Mucosa of descending colon (tissue), 3 donors: ENCODE results near the gene PITHD1. TPM values are rescaled to one million over a fixed set of nuclear protein-coding genes. Genes with fewer than 3 reads are reported as not detected.
"Not testable (repeated sequence)": the region's sequence is repeated elsewhere in the genome, so short reads cannot be mapped to it uniquely, and the experiment has no call there.

Experiments
- ATAC-seq: fragments of 200-7000 bp; cut with Tn5 transposase; one replicate; pipeline ENCODE4 v1.9.1; 2020; ENCODE audit warnings: mild to moderate bottlenecking, moderate library complexity
- DNase-seq, 3 donors: peaks; one replicate each; pipeline ENCODE4 v3.0.0-alpha.2; 2020
- H3K36me3 ChIP-seq: fragments of 200-600 bp; one replicate; pipeline ENCODE4 v1.8.0; 2021; ENCODE audit warnings: low read depth, mild to moderate bottlenecking
- H3K4me1 ChIP-seq: fragments of 200-600 bp; one replicate; pipeline ENCODE4 v1.8.0; 2021; ENCODE audit warnings: low read depth, mild to moderate bottlenecking
- H3K4me3 ChIP-seq: fragments of 200-600 bp; one replicate; pipeline ENCODE4 v1.8.0; 2021; ENCODE audit warnings: mild to moderate bottlenecking
- H3K9me3 ChIP-seq: fragments of 200-600 bp; one replicate; pipeline ENCODE4 v1.8.0; 2021; ENCODE audit warnings: mild to moderate bottlenecking
- intact Hi-C, 2 donors: fragments of 100-400 bp; cut with DNase I in 1 of 2; cut with micrococcal nuclease in 1 of 2; formaldehyde crosslinking; loops; one replicate each; pipeline versions ENCODE4 v1.11.0 to v1.11.1; 2022; cut with DNase I, micrococcal nuclease
- total RNA-seq, 3 donors: library from RNA; stranded (reverse); fragmentation: NEBNext Ultra II Directional in 2 of 3; extraction: Animal tissue kit (Norgen Biotek cat#: 25700) in 2 of 3; gene quantifications; one replicate each; pipeline versions ENCODE4 v1.2.1 to v1.2.4, GENCODE V29; 2021 to 2023
- TF ChIP-seq, protein P1 (sequence below): fragments of 200-600 bp; IDR thresholded peaks from one replicate; pipeline ENCODE4 v1.8.0; 2022; ENCODE audit warnings: antibody characterized with exemption, mild to moderate bottlenecking
- donor health status: DM: no; HTN: no; CAD: no; lungs with moderate emphysema.
- donor health status: DM: no; HTN: no; CAD: no.
- donor health status: DM: no; HTN: yes; CAD: no.

Gene PITHD1
- total RNA-seq, 3 donors from 2014 or later, result 38.9 to 53.2 (median 39.6) TPM

DNA sequence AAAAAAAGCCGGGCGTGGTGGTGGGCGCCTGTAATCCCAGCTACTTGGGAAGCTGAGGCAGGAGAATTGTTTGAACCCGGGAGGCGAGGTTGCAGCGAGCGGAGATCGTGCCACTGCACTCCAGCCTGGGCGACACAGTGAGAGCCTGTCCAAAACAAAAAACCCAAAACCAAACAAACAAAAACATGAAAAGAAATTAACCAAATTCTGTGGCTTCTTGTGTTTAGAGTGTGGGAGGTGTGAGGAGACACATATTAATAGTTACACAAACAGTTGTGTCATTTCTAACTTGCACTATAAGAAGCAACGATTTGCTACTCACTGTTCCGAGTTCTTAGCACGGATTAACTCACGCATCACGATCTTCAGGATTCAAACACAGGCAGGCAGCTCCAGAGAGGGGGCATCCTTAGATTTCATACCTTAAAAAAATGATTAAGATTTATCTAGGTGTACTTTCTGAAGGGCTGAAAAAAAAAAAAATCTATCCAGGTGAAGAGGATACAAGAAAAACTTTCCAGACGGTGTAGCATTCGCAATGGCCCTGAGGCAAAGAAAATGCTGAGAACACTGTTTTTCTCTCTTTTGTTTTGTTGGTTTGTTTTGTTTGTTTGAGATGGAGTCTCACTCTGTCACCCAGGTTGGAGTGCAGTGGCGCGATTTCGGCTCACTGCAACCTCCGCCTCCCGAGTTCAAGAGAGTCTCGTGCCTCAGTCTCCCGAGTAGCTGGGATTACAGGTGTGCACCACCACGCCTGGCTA is 47.7 kb downstream of the PITHD1 start:
- ATAC-seq (no peak), DNase-seq (peak in 1 of 3 donors; percentile 44)
- Histone ChIP-seq H3K4me3 (no peak overlapping the region), H3K36me3 (no peaks in the 10 kb centered on the region), H3K4me1 (peaks cover 5% of the 10 kb centered on the region), H3K9me3 (no peaks in the 10 kb centered on the region)
- TF ChIP-seq, protein P1, sequence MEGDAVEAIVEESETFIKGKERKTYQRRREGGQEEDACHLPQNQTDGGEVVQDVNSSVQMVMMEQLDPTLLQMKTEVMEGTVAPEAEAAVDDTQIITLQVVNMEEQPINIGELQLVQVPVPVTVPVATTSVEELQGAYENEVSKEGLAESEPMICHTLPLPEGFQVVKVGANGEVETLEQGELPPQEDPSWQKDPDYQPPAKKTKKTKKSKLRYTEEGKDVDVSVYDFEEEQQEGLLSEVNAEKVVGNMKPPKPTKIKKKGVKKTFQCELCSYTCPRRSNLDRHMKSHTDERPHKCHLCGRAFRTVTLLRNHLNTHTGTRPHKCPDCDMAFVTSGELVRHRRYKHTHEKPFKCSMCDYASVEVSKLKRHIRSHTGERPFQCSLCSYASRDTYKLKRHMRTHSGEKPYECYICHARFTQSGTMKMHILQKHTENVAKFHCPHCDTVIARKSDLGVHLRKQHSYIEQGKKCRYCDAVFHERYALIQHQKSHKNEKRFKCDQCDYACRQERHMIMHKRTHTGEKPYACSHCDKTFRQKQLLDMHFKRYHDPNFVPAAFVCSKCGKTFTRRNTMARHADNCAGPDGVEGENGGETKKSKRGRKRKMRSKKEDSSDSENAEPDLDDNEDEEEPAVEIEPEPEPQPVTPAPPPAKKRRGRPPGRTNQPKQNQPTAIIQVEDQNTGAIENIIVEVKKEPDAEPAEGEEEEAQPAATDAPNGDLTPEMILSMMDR, result no peak
- intact Hi-C loops, result no loop called here

- ATAC-seq, DNase-seq, intact Hi-C loops, H3K36me3 ChIP-seq, H3K4me3 ChIP-seq, H3K4me1 ChIP-seq, H3K9me3 ChIP-seq: not testable (repeated sequence)
Observed at GRCh38 chr1:23826590-23826989, 48.4 kb downstream of the PITHD1 start.

- TF ChIP-seq, protein P1, result no peak
- ATAC-seq (no peak), DNase-seq (no peak)
- no peak overlapping the region for H3K4me3 ChIP-seq
- H3K9me3 ChIP-seq, result no peaks in the 10 kb centered on the region
- H3K36me3 ChIP-seq, result no peaks in the 10 kb centered on the region
- H3K4me1 ChIP-seq, result peaks cover 5% of the 10 kb centered on the region
- intact Hi-C loops, result no loop called here
Observed at GRCh38 chr1:23827717-23828116, 49.5 kb downstream of the PITHD1 start.

GRCh38 chr1:23834156-23834555 is 55.9 kb downstream of the PITHD1 start:
- intact Hi-C loops, H3K4me3 ChIP-seq, H3K36me3 ChIP-seq, H3K9me3 ChIP-seq, ATAC-seq, DNase-seq: not testable (repeated sequence)
- peaks cover 16% of the 10 kb centered on the region for H3K4me1 ChIP-seq

DNA sequence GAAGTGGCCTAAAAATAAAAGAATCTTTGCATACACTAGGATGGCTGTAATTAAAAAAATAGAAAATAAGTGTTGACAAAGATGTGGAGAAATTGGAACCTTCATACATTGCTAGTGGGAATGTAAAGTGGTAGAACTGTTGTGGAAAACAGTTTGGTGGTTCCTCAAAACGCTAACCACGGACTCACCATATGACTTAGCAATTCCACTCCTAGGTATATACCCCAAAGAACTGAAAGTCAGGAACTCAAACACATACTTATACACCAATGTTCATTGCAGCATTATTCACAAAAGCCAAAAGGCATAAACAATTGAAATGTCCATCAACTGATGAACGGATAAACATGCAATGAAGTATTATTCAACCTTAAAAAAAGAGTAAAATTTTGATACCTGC is 57.8 kb downstream of the PITHD1 start:
- no peaks in the 10 kb centered on the region for H3K36me3 ChIP-seq
- peaks cover 16% of the 10 kb centered on the region for H3K4me1 ChIP-seq
- H3K9me3 ChIP-seq, result no peaks in the 10 kb centered on the region
- TF ChIP-seq, protein P1, result no peak
- no peak overlapping the region for H3K4me3 ChIP-seq
- no peak for ATAC-seq
- DNase-seq, result no peak
- intact Hi-C loops, result no loop called here

Other genes starting within 250 kb of the PITHD1 start
- 10 to 100 TPM in 2 of 3 donors, 1 to 10 TPM in 1; 8.6 to 18.0 (median 14.5) TPM for gene E2F2, start 247.2 kb upstream of the PITHD1 start, total RNA-seq
- gene ID3, start 218.9 kb upstream of the PITHD1 start, total RNA-seq, result 100 to 1,000 TPM in 2 of 3 donors, 10 to 100 TPM in 1; 83.0 to 316 (median 121) TPM
- 100 to 1,000 TPM; 729 to 882 (median 820) TPM for gene RPL11, start 86.6 kb upstream of the PITHD1 start, total RNA-seq
- gene ELOA, start 34.9 kb upstream of the PITHD1 start, total RNA-seq, result 10 to 100 TPM; 32.9 to 35.5 (median 35.1) TPM
- 10 to 100 TPM; 49.9 to 89.0 (median 88.0) TPM for gene LYPLA2, start 12.7 kb downstream of the PITHD1 start, total RNA-seq
- gene GALE, start 22.3 kb downstream of the PITHD1 start, total RNA-seq, result 100 to 1,000 TPM in 2 of 3 donors, 10 to 100 TPM in 1; 55.7 to 156 (median 127) TPM
- gene HMGCL, start 47.0 kb downstream of the PITHD1 start, total RNA-seq, result 10 to 100 TPM; 45.2 to 83.4 (median 62.6) TPM
- gene FUCA1, start 89.9 kb downstream of the PITHD1 start, total RNA-seq, result 100 to 1,000 TPM in 2 of 3 donors, 10 to 100 TPM in 1; 82.2 to 171 (median 159) TPM
- under 1 TPM; 0.06 to 0.19 (median 0.17) TPM for gene CNR2, start 134.9 kb downstream of the PITHD1 start, total RNA-seq
- gene PNRC2, start 181.4 kb downstream of the PITHD1 start, total RNA-seq, result 100 to 1,000 TPM; 116 to 137 (median 121) TPM
- 10 to 100 TPM; 85.8 to 98.0 (median 94.0) TPM for gene SRSF10, start 201.9 kb downstream of the PITHD1 start, total RNA-seq